ENCODE data around the gene FBLN5.

Gene FBLN5

DNA sequence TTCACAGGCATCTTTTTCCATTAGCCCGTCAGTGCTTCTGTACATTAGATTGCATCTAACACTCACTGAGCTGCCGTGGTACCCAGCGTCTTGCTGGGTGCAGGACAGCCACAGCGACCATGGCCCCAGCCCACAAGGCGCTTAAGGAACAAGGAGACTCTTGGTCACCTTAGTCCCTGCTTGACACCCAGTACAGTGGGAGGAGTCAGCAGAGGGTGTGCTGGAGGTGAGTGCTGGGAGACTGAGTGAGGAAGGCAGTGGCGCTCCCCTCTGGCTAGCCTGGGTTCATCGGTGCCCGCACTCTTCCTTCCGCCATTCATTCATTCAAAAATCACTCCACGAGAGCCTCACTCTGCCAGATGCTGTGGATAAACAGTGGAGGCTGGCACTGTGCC is 21.8 kb downstream of the FBLN5 start:
- Histone ChIP-seq H4K20me1 (ENCODE audit: insufficient read depth, low read length) (no peaks in the 10 kb centered on the region), H3K9me3 (ENCODE audit: insufficient read depth, low read length) (no peaks in the 10 kb centered on the region), H3K27ac (ENCODE audit: low read length) (no peak overlapping the region), H3K9ac (ENCODE audit: low read length) (no peak overlapping the region), H3K4me2 (ENCODE audit: low read length) (no peak overlapping the region), H3K36me3 (replicated peaks; ENCODE audit: low read depth, low read length) (no peaks in the 10 kb centered on the region), H3K79me2 (ENCODE audit: low read length) (no peaks in the 10 kb centered on the region), H3K4me3 (ENCODE audit: low read length) (no peak overlapping the region), H2AFZ (ENCODE audit: low read depth, low read length) (no peak overlapping the region), H3K27me3 (ENCODE audit: low read depth, low read length) (no peaks in the 10 kb centered on the region), H3K4me1 (ENCODE audit: low read length) (no peaks in the 10 kb centered on the region)
- TF ChIP-seq, protein P1, sequence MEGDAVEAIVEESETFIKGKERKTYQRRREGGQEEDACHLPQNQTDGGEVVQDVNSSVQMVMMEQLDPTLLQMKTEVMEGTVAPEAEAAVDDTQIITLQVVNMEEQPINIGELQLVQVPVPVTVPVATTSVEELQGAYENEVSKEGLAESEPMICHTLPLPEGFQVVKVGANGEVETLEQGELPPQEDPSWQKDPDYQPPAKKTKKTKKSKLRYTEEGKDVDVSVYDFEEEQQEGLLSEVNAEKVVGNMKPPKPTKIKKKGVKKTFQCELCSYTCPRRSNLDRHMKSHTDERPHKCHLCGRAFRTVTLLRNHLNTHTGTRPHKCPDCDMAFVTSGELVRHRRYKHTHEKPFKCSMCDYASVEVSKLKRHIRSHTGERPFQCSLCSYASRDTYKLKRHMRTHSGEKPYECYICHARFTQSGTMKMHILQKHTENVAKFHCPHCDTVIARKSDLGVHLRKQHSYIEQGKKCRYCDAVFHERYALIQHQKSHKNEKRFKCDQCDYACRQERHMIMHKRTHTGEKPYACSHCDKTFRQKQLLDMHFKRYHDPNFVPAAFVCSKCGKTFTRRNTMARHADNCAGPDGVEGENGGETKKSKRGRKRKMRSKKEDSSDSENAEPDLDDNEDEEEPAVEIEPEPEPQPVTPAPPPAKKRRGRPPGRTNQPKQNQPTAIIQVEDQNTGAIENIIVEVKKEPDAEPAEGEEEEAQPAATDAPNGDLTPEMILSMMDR (IDR thresholded peaks at IDR 0.05; ENCODE audit: low read depth, low read length) = no peak
- no peak for TF ChIP-seq EZH2phosphoT487 (IDR thresholded peaks at IDR 0.05; ENCODE audit: low read depth)

- Histone ChIP-seq H3K4me2 (ENCODE audit: low read length) (no peak overlapping the region), H3K9me3 (ENCODE audit: insufficient read depth, low read length) (no peaks in the 10 kb centered on the region), H4K20me1 (ENCODE audit: insufficient read depth, low read length) (no peaks in the 10 kb centered on the region), H3K4me3 (ENCODE audit: low read length) (no peak overlapping the region), H3K9ac (ENCODE audit: low read length) (no peak overlapping the region), H3K36me3 (replicated peaks; ENCODE audit: low read depth, low read length) (no peaks in the 10 kb centered on the region), H3K79me2 (ENCODE audit: low read length) (no peaks in the 10 kb centered on the region), H3K27me3 (ENCODE audit: low read depth, low read length) (no peaks in the 10 kb centered on the region), H3K4me1 (ENCODE audit: low read length) (no peaks in the 10 kb centered on the region), H2AFZ (ENCODE audit: low read depth, low read length) (no peak overlapping the region), H3K27ac (ENCODE audit: low read length) (no peak overlapping the region)
- no peak for TF ChIP-seq EZH2phosphoT487 (IDR thresholded peaks at IDR 0.05; ENCODE audit: low read depth)
- TF ChIP-seq, protein P1 (IDR thresholded peaks at IDR 0.05; ENCODE audit: low read depth, low read length) = 0 out of 2 replicates have a peak, but pooled peaks have one; percentile 10
Observed at GRCh38 chr14:91925001-91925726, 22.3 kb downstream of the FBLN5 start.

- Histone ChIP-seq H3K4me2 (ENCODE audit: low read length) (no peak overlapping the region), H3K4me3 (ENCODE audit: low read length) (no peak overlapping the region), H3K9me3 (ENCODE audit: insufficient read depth, low read length) (no peaks in the 10 kb centered on the region), H4K20me1 (ENCODE audit: insufficient read depth, low read length) (no peaks in the 10 kb centered on the region), H2AFZ (ENCODE audit: low read depth, low read length) (no peak overlapping the region), H3K9ac (ENCODE audit: low read length) (no peak overlapping the region), H3K36me3 (replicated peaks; ENCODE audit: low read depth, low read length) (no peaks in the 10 kb centered on the region), H3K4me1 (ENCODE audit: low read length) (no peaks in the 10 kb centered on the region), H3K27me3 (ENCODE audit: low read depth, low read length) (0 out of 2 replicates have a peak, but pooled peaks cover 5% of the 10 kb centered on the region), H3K79me2 (ENCODE audit: low read length) (no peaks in the 10 kb centered on the region), H3K27ac (ENCODE audit: low read length) (no peak overlapping the region)
- TF ChIP-seq, protein P1 (IDR thresholded peaks at IDR 0.05; ENCODE audit: low read depth, low read length) = no peak
- TF ChIP-seq EZH2phosphoT487 (IDR thresholded peaks at IDR 0.05; ENCODE audit: low read depth) = no peak
Observed at GRCh38 chr14:91920526-91920925, 27.0 kb downstream of the FBLN5 start.

DNA sequence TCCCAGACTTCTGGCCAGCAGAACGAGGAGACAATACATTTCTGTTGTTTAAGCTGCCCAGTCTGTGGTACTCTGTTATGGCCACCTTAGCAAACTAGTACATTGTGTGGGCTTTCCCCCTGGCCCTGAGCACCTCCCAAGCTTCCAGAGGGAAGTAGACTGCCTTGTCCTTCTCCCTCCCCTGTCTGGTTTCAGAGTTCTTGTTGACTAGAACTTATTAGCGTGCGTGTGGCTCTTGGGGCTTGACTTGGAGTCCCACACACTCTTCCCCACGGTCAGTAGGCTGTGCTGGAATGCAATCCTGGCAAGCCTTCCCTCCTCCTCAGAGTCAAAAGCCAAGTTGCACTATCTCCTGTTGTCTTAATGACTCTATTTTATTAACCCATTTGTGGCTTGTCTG is 27.7 kb downstream of the FBLN5 start:
- no peaks in the 10 kb centered on the region for H3K36me3 ChIP-seq (replicated peaks; ENCODE audit: low read depth, low read length)
- no peak overlapping the region for H3K9ac ChIP-seq (ENCODE audit: low read length)
- H3K4me1 ChIP-seq (ENCODE audit: low read length) = no peaks in the 10 kb centered on the region
- H3K4me2 ChIP-seq (ENCODE audit: low read length) = no peak overlapping the region
- no peaks in the 10 kb centered on the region for H3K79me2 ChIP-seq (ENCODE audit: low read length)
- H3K9me3 ChIP-seq (ENCODE audit: insufficient read depth, low read length) = no peaks in the 10 kb centered on the region
- TF ChIP-seq EZH2phosphoT487 (IDR thresholded peaks at IDR 0.05; ENCODE audit: low read depth) = no peak
- H4K20me1 ChIP-seq (ENCODE audit: insufficient read depth, low read length) = no peaks in the 10 kb centered on the region
- no peak overlapping the region for H3K4me3 ChIP-seq (ENCODE audit: low read length)
- no peak overlapping the region for H3K27ac ChIP-seq (ENCODE audit: low read length)
- H2AFZ ChIP-seq (ENCODE audit: low read depth, low read length) = no peak overlapping the region
- 0 out of 2 replicates have a peak, but pooled peaks cover 5% of the 10 kb centered on the region for H3K27me3 ChIP-seq (ENCODE audit: low read depth, low read length)
